HEK293 (cell line): ENCODE measurements around the gene NHLRC2.

Experiments
- CTCF ChIA-PET: fragments of 350-600 bp; formaldehyde crosslinking; extraction: SDS; loops from one replicate; lab custom pipeline; 2021; ENCODE audit warnings: antibody characterized with exemption; lab: Yijun Ruan, JAX
- POLR2A ChIA-PET: fragments of 300-600 bp; formaldehyde crosslinking; extraction: SDS; loops from one replicate; lab custom pipeline; 2020; ENCODE audit warnings: antibody characterized with exemption, inconsistent platforms; lab: Yijun Ruan, JAX
- H3K27ac ChIP-seq: fragments of 200-500 bp; sonication (Bioruptor generic); 2 replicates; pipeline ENCODE4 v1.5.1; 2014; ENCODE audit warnings: low read depth, low read length, control low read depth, inconsistent platforms; ENCODE audit errors: extremely low read depth
- H3K36me3 ChIP-seq, 2 experiments: fragments of 200-500 bp in 1 of 2; sonication (Bioruptor generic) in 1 of 2; 1 replicate in 1 of 2; 2 replicates in 1 of 2; pipeline ENCODE4 v1.5.1; 2014 to 2017; ENCODE audit warnings: inconsistent platforms in 2 of 2, low read length in 2 of 2; ENCODE audit not compliant: control insufficient read depth in 2 of 2, insufficient read depth in 1 of 2
- H3K4me1 ChIP-seq: fragments of 200-500 bp; sonication (Bioruptor generic); 2 replicates; pipeline ENCODE4 v1.5.1; 2014; ENCODE audit warnings: mild to moderate bottlenecking, low read length, inconsistent platforms; ENCODE audit not compliant: control insufficient read depth, insufficient read depth
- H3K4me3 ChIP-seq: 2 replicates; pipeline ENCODE4 v1.5.1; 2011; ENCODE audit warnings: low read depth, mild to moderate bottlenecking, control low read depth, low read length, moderate library complexity
- H3K9me3 ChIP-seq: fragments of 200-500 bp; sonication (Bioruptor generic); 2 replicates; pipeline ENCODE4 v1.5.1; 2014; ENCODE audit warnings: low read depth, low read length, inconsistent platforms; ENCODE audit not compliant: control insufficient read depth, insufficient read depth
- EGR2 ChIP-seq: fragments of 450-650 bp; formaldehyde crosslinking; IDR thresholded peaks from 2 replicates; pipeline ENCODE4 v1.5.1; 2016; ENCODE audit warnings: low read depth, missing biosample characterization, missing genetic modification characterization
- GLIS1 ChIP-seq: fragments of 450-650 bp; formaldehyde crosslinking; IDR thresholded peaks from 2 replicates; pipeline ENCODE4 v1.5.1; 2016; ENCODE audit warnings: missing biosample characterization, missing genetic modification characterization
- GLIS2 ChIP-seq: fragments of 450-650 bp; formaldehyde crosslinking; IDR thresholded peaks from 2 replicates; pipeline ENCODE4 v1.5.1; 2016; ENCODE audit warnings: missing biosample characterization, missing genetic modification characterization
- HIC1 ChIP-seq: fragments of 450-650 bp; formaldehyde crosslinking; IDR thresholded peaks from 2 replicates; pipeline ENCODE4 v1.5.1; 2016; ENCODE audit warnings: missing biosample characterization, missing genetic modification characterization
- IKZF3 ChIP-seq: fragments of 450-650 bp; IDR thresholded peaks from 2 replicates; pipeline ENCODE4 v1.5.0; 2018; ENCODE audit warnings: missing biosample characterization, mild to moderate bottlenecking, missing genetic modification characterization, moderate library complexity
- INSM2 ChIP-seq: fragments of 450-650 bp; formaldehyde crosslinking; IDR thresholded peaks from 2 replicates; pipeline ENCODE4 v1.5.1; 2016; ENCODE audit warnings: missing biosample characterization, missing genetic modification characterization
- YY2 ChIP-seq: fragments of 450-650 bp; formaldehyde crosslinking; IDR thresholded peaks from 2 replicates; pipeline ENCODE4 v1.5.1; 2016; ENCODE audit warnings: missing biosample characterization, missing genetic modification characterization
- ZBTB44 ChIP-seq: fragments of 450-650 bp; IDR thresholded peaks from 2 replicates; pipeline ENCODE4 v1.5.1; 2018; ENCODE audit warnings: missing biosample characterization, mild to moderate bottlenecking, missing genetic modification characterization
- ZBTB49 ChIP-seq: fragments of 450-650 bp; formaldehyde crosslinking; IDR thresholded peaks from 2 replicates; pipeline ENCODE4 v1.5.1; 2016; ENCODE audit warnings: missing biosample characterization, missing genetic modification characterization, low read depth
- ZNF121 ChIP-seq: fragments of 450-650 bp; formaldehyde crosslinking; IDR thresholded peaks from 2 replicates; pipeline ENCODE4 v1.5.1; 2016; ENCODE audit warnings: missing biosample characterization, missing genetic modification characterization
- ZNF138 ChIP-seq: fragments of 450-650 bp; formaldehyde crosslinking; IDR thresholded peaks from 2 replicates; pipeline ENCODE4 v1.5.1; 2016; ENCODE audit warnings: missing biosample characterization, missing genetic modification characterization, borderline replicate concordance
- ZNF146 ChIP-seq: fragments of 450-650 bp; formaldehyde crosslinking; IDR thresholded peaks from 2 replicates; pipeline ENCODE4 v1.5.1; 2016; ENCODE audit warnings: missing biosample characterization, missing genetic modification characterization
- ZNF19 ChIP-seq: fragments of 450-650 bp; formaldehyde crosslinking; IDR thresholded peaks from 2 replicates; pipeline ENCODE4; 2016; ENCODE audit warnings: missing biosample characterization, missing genetic modification characterization, low read depth
- ZNF24 ChIP-seq: fragments of 450-650 bp; formaldehyde crosslinking; IDR thresholded peaks from 2 replicates; pipeline ENCODE4 v1.5.1; 2016; ENCODE audit warnings: missing biosample characterization, missing genetic modification characterization
- ZNF335 ChIP-seq: fragments of 450-650 bp; formaldehyde crosslinking; conservative IDR thresholded peaks from 2 replicates; pipeline ENCODE4 v1.5.1; 2016; ENCODE audit warnings: missing biosample characterization, missing genetic modification characterization
- ZNF404 ChIP-seq: fragments of 450-650 bp; formaldehyde crosslinking; IDR thresholded peaks from 2 replicates; pipeline ENCODE4 v1.5.1; 2017; ENCODE audit warnings: missing biosample characterization, missing genetic modification characterization
- ZNF513 ChIP-seq: fragments of 450-650 bp; IDR thresholded peaks from 2 replicates; pipeline ENCODE4 v1.5.1; 2018; ENCODE audit warnings: missing biosample characterization, missing genetic modification characterization
- ZNF629 ChIP-seq: fragments of 450-650 bp; formaldehyde crosslinking; IDR thresholded peaks from 2 replicates; pipeline ENCODE4 v1.5.1; 2017; ENCODE audit warnings: missing biosample characterization, missing genetic modification characterization
- ZNF645 ChIP-seq: fragments of 450-650 bp; formaldehyde crosslinking; IDR thresholded peaks from 2 replicates; pipeline ENCODE4; 2016; ENCODE audit warnings: missing biosample characterization, missing genetic modification characterization
- ZNF768 ChIP-seq: fragments of 450-650 bp; formaldehyde crosslinking; IDR thresholded peaks from 2 replicates; pipeline ENCODE4 v1.5.1; 2018; ENCODE audit warnings: missing biosample characterization, mild to moderate bottlenecking, missing genetic modification characterization

NHLRC2 gene

GRCh38 chr10:113945687-113946085 lies 91.2 kb downstream of the NHLRC2 start:
- H3K4me3 ChIP-seq: no peak overlapping the region
- H3K9me3 ChIP-seq: no peaks in the 10 kb centered on the region
- CTCF ChIA-PET: interaction anchor here (0.6 kb wide), 2 partner anchors 12 to 23 kb away, joined by 3 read pairs; no protein-coding TSS in a partner anchor
- TF ChIP-seq YY2 (tag by site-specific recombination): no peak
- no peak for TF ChIP-seq INSM2
- no peak for TF ChIP-seq HIC1
- no peak for TF ChIP-seq GLIS2 (tag by site-specific recombination)
- no peak for TF ChIP-seq ZNF513
- no peak for TF ChIP-seq ZBTB44 (tag by site-specific recombination)
- no peak for TF ChIP-seq GLIS1 (tag by site-specific recombination)
- no peak for TF ChIP-seq ZNF645
- no peak for TF ChIP-seq ZNF24 (tag by site-specific recombination)
- no peak for TF ChIP-seq ZNF138 (tag by site-specific recombination)
- TF ChIP-seq IKZF3: no peak
- TF ChIP-seq EGR2: no peak
- TF ChIP-seq ZNF19 (tag by site-specific recombination): no peak
- TF ChIP-seq ZNF768 (tag by site-specific recombination): no peak
- TF ChIP-seq ZNF629 (tag by site-specific recombination): no peak
- no peak for TF ChIP-seq ZNF146 (tag by site-specific recombination)
- no peak for TF ChIP-seq ZBTB49 (tag by site-specific recombination)
- no peak for TF ChIP-seq ZNF121 (tag by site-specific recombination)
- TF ChIP-seq ZNF404 (tag by site-specific recombination): no peak
- no peak for TF ChIP-seq ZNF335 (tag by site-specific recombination)
- TF ChIP-seq, all 188 proteins: peak for 0
- Histone ChIP-seq H3K27ac (no peak overlapping the region), H3K36me3 (no peaks in the 10 kb centered on the region), H3K4me1 (no peaks in the 10 kb centered on the region)
- POLR2A ChIA-PET: no interaction called here
